ENCODE measurements around the gene NPR3.

- TF ChIP-seq CTCF (IDR thresholded peaks at IDR 0.05) (no peak), POLR2A (IDR thresholded peaks at IDR 0.05; ENCODE audit: low read depth) (no peak), EP300 (IDR thresholded peaks at IDR 0.05) (no peak)
Observed at GRCh38 chr5:32777733-32778132, 66.6 kb downstream of the NPR3 start.

Measured in esophagus muscularis mucosa (tissue), 4 donors.